Amniotic stem cell (primary cell): ENCODE measurements around the gene ADAD2.
"Not testable (repeated sequence)": the region's sequence is repeated elsewhere in the genome, so short reads cannot be mapped to it uniquely, and the experiment has no call there.

Experiments
- DNase-seq: peaks from one replicate; lab custom pipeline; 2025; lab: John Stamatoyannopoulos, UW

Gene ADAD2

DNA sequence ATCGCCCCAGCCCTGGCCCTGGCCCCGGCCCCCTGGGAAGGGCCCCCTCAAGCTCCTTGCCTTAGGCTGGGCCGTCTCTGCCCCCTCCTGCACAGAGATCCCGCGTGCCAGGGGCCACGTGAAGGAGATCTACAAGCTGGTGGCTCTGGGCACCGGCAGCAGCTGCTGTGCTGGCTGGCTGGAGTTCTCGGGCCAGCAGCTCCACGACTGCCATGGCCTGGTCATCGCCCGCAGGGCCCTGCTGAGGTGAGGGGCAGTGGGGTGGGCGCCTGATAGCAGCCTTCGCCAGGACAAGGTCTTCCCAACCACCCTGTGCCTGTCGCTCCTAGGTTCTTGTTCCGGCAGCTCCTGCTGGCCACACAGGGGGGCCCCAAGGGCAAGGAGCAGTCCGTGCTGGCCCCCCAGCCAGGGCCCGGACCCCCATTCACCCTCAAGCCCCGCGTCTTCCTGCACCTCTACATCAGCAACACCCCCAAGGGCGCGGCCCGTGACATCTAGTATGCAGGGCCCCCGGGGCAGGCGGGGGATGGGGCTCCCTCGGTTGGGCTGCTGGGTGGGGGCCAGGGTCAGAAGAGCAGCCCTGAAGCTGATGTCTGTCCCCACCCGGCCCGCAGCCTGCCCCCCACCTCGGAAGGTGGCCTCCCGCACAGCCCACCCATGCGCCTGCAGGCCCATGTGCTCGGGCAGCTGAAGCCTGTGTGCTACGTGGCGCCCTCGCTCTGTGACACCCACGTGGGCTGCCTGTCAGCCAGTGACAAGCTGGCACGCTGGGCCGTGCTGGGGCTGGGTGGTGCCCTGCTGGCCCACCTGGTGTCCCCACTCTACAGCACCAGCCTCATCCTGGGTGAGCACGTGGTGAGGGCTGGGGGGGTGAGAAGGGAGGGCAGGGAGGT, 4.5 kb downstream of the ADAD2 start:
- no peak for DNase-seq

DNA sequence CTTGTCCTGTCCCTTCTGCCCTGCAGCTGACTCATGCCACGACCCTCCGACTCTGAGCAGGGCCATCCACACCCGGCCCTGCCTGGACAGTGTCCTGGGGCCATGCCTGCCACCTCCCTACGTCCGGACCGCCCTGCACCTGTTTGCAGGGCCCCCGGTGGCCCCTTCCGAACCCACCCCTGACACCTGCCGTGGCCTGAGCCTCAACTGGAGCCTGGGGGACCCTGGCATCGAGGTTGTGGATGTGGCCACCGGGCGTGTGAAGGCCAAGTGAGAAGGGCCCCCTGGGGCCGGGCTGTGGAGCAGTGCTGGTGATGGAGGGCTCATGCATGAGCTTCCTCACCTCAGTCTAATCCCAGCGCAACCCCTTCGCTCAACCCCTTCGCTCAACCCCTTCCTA, 5.1 kb downstream of the ADAD2 start:
- DNase-seq: no peak

DNA sequence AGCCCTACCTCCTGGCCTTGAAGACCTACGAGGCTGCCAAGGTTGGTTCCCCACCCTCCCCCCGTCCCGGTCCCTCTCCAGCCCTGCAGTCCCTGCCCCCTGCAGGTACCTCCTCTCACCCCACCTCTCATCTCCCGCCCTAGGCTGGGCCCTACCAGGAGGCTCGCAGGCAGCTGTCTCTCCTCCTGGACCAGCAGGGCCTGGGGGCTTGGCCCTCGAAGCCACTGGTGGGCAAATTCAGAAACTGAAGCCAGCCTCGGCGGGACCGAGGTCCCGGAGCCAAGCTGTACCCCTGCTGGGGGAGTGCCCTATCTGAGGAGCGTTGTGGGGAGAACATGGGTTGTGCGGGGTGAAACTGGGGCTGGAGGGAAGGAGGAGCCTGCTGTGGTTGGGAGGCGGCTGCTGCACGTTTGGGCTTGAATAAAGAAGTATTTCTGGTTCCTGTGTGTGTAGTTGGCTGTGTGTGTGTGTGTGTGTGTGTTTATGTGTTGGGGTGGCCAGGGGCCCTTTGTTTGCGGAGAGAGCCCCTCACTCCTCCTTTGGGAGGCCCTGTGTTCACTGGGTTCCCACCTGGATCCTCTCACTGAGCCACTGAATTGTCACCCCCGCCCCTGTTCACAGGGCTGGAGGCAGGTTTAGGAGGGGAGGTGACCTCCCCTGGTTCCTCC, 5.9 kb downstream of the ADAD2 start:
- no peak for DNase-seq

DNA sequence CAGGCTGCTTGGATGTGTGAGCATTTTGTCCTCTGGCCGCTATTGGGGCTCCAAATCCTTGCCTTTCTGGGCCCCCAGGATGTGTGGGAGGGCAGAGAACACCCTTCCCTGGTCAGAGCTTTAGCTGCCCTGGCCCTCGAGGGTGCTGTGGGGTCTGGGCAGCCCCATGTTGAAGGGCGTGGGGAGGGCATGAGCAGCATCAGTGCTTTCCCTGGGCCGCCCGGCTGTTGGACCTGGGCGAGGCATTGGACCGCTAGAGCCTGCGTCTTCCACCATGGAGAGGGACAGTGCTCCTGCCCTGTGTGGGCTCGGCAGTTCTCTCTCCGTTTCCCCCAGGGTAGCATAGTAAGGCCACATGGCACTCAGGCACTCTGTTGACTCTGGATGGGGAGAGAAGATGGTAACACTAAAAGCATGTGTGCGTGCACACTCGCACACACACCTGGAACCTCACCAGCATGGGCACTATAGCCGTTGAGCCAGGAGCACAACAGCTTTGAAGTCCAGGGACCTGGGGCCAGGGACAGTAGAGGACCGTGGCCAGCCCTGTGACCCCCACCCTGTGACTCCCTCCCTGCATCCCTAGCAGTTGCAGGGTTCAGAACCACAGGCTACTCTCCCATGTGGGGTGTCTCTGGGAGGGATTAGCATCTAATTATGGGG, 6.6 kb downstream of the ADAD2 start:
- DNase-seq: no peak

DNA sequence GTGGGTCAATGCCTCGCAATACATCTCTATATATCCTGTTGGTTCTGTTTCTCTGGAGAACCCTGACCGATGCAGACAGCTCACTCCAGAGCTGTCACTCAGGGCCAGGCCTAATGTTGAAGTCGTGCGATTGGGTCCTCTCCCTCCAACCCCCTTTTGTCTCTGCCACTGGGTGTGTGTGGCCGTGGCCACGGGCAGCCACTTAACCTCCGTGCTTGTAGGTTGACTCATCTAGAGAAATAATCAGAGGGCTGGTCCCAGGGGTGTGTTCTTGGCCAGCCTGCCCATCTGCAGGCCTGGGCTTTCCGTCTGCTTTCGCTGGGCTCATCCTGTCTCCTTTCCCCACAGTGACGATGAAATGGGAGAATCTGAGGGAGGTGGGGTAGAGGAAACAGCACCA, 7.4 kb downstream of the ADAD2 start:
- no peak for DNase-seq

DNA sequence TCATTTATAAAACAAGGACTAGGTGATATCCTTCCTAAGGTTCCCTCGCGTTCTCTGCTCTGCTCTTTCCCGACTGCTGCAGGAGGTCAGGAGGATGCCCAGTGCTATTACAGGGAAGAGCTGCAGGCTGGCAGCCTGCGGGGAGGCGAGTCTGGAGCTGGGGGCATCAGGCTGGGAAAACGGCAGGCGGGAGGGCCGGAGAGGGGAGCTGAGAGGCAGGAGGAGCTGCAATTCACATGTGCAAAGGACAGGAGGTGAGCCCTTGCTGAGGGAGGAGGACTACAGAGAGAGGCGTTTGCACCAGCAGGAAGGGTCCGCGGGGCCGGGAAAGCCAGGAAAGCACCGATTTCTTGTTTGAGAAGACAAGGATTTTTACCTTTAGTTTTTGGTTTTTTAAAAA, 8.1 kb downstream of the ADAD2 start:
- DNase-seq: no peak

DNA sequence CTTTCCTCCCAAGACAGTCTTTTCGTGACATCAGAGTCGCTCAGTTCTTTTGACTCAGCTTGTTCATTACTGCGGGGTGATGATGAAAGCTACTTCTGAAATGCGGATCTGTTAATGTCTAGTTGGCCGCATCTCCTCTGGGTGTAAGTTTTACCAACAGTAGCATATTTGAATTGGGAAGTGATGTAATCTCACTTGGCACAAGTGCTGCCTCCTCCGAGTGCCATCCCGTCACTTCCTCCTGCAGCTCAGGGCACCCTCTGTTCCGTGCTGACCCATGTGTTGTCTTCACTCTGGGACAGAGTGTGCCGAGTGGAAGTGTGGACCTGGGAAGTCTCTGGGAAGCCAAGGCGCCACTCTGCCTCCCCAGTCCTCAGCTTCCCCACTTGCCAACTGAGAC, 8.9 kb downstream of the ADAD2 start:
- DNase-seq: no peak

DNA sequence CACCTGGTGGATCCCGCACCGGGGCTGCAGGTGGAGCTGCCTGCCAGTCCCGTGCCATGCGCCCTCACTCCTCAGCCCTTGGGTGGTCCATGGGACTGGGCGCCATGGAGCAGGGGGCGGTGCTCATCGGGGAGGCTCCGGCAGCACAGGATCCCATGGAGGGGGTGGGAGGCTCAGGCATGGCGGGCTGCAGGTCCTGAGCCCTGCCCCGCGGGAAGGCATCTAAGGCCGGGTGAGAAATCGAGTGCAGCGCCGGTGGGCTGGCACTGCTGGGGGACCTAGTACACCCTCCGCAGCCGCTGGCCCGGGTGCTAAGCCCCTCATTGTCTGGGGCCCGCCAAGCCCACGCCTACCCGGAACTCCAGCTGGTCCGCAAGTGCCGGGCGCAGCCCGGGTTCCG, 13.6 kb downstream of the ADAD2 start:
- DNase-seq: not testable (repeated sequence)

DNA sequence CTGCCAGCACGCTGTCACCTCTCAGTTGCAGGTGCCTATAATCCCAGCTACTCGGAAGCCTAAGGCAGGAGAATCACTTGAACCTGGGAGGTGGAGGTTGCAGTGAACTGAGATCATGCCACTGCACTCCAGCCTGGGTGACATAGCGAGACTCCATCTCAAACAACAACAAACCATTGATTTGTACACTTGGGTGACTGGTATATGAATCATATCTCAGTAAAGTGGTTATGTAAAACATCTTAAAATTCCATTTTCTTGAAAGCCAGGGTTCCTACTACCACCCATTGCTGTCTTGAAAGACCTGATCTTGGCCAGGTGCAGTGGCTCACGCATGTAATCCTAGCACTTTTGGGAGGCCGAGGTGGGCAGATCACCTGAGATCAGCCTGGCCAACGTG, 14.2 kb downstream of the ADAD2 start:
- not testable (repeated sequence) for DNase-seq

DNA sequence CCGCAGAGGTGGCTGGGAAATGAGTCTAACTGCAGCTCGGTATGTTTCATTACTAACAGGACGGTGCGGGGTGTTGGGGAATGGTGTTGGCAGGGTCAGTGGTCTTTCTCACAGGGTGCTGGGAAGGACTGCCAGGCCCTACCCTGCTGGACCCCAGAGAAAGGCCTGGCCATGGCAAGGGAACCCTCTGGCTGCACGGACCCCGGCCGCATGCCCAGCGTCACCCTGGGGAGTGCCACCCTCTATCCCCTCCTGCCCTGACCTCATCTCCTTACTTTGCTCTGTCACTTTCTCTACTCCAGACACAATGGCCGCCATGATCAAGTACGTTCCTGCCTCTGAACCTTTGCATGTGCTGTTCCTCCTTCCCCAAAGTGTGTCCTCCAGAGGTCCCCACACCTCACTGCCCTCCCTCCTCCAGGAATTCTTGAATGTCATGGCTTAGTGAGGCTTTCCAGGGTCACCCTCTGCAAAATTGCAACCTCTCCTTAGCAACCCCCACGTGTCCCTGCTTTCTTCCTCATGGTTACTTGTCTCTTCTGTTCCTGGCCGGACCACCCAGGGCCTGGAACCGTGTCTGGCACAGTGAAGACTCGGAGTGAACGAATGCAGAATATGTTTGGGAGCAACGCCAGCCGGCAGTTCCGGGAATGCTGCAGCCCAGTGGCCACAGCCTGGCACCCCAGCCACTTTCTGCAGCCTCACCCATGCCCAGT, 15.2 kb downstream of the ADAD2 start:
- no peak for DNase-seq

DNA sequence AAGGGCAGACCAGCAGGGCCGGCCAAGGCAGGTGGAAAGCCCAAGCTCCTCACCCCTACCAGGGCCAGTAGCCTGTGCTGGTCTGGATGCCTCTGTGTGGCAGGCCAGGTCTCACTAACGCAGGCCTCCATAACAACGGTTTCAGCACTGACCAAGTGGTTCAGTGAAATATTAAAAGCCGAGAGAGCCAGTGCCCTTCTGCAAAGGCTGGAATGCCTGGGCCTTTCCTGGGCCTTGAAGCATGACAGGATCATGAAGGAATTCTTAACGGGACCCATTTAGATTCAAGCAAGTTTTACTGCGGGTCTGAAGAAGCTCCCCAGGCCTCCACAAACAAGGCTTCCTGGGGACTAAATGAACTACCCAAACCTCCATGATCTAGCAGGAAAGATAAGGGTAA, 16.3 kb downstream of the ADAD2 start:
- DNase-seq: no peak

DNA sequence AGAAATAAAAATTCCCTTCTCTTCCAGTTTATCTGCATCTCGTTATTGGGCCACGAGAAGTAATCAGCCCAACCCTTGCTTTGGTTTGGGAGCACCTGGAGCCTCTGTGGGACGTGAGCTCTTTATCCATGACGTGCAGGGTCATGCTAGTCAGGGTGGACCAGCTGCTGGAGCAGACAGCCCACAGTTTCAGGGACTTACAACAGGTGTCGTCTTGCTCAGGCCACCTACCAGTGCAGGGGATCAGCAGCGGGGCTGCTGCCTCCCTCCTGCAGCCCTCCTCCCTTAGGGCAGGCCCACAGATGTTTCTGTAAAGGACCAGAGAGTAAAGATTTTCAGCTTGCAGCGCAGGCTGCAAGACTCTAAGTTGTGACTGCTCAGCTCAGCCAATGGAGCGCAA, 16.9 kb downstream of the ADAD2 start:
- DNase-seq: no peak

DNA sequence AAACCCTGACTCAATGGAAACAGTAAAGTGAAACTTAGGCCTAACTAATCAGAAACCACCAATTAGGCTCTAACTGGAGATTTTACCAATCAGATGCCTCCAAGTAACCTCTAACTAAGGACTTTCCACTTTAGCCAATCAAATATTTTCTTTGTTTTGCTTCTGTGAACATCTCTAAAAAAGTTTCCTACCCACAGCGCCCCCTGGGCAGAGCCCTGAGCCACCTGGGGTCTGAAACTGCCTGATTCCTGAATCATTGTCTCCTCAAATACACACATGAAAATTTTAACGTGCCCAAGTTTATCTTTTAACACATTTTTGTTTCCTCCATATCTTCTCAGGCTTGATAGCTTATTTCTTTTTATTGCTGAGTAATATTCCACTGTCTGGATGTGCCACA, 19.0 kb downstream of the ADAD2 start:
- DNase-seq: no peak

DNA sequence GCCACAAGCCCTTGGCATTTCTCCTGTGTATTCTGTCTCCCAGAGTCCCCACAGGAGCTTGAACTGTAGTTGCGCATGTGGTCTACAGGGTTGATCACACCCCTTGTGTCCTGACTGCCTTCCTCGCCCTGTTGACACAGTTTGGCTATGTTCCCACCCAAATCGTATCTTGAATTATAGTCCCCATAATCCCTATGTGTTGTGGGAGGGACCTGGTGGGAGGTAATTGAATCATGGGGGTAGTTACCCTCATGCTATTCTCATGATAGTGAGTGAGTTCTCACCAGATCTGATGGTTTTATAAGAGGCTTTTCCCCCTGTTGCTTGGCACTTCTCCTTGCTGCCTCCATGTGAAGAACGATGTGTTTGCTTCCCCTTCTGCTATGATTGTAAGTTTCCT, 21.2 kb downstream of the ADAD2 start:
- DNase-seq: no peak

DNA sequence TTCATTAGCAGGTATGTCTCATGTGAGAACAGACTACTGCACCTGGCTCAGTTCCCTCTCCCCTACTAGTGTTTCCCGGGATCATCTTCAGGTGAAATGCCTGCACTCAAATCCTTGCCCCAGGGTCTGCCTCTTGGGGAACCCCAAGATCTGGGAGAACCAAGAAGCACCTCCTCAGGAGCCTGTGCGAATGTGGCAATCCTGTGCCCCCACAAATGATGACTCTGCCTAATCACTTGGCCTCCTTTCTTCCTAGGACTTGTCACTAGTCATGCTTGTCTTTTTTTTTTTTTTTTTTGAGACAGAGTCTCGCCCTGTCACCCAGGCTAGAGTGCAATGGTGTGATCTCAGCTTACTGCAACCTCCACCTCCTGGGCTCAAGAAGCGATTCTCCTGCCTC, 21.7 kb downstream of the ADAD2 start:
- no peak for DNase-seq

DNA sequence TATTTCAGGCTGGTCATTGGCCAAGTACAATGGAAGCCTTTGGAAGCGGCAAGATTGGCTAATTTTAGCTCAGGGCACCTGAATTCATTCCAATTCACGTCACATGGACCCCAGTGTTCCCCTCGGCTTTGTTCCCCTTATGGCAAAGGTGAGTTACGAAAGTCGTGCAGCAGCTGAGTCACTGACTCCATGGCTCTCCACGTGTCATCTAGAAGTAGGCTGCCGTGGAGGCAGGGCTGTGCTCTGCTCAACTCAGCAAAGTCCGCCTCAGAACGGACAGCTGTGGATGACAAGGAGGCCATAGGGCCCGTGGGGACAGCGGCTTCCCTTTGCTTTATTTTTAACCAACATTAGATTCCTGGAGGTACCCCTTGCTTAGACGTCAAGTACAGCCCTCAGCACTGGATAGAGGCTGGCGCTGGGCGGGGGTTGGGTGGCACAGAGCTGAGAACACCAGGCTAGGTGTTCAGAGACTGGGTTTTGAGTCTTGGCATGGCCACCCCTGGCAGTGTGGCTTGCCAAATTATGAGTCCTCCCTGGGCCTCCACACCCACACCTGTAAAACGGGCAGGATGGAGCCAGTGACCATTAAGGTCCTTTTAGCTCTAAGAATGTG, 23.6 kb downstream of the ADAD2 start:
- no peak for DNase-seq

DNA sequence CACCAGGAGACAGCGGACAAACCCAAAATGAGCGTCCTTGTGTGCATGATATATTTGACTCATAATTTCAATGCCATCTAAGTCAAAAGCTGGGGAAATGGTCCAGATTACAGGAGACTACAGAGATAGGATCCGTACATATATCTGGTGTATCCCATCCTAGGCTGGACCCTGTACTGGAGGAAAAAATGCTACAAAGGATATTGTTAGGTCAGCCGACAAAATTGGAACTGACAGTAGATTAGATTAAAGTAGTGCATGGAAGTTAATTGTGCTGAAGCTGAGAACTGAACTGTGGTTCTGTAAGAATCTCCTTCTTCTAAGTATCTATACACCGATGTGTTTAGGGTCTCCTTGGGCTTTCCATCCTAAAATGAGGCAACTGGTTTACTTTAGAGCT, 24.6 kb downstream of the ADAD2 start:
- DNase-seq: no peak

DNA sequence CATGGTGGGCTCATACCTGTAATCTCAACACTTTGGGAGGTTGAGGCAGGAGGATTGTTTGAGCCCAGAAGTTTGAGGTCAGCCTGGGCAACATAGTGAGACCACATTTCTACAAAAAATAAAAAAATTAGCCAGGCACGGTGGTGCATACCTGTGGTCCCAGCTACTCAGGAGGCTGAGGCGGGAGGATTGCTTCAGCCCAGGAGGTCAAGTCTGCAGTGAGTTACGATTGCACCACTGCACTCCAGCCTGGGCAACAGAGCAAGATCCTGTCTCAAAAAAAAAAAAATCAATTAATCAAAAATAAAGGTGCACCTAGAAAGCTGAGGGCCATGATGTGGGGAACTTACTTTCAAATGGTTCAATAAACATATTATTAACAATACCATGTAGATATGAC, 25.2 kb downstream of the ADAD2 start:
- DNase-seq: not testable (repeated sequence)

DNA sequence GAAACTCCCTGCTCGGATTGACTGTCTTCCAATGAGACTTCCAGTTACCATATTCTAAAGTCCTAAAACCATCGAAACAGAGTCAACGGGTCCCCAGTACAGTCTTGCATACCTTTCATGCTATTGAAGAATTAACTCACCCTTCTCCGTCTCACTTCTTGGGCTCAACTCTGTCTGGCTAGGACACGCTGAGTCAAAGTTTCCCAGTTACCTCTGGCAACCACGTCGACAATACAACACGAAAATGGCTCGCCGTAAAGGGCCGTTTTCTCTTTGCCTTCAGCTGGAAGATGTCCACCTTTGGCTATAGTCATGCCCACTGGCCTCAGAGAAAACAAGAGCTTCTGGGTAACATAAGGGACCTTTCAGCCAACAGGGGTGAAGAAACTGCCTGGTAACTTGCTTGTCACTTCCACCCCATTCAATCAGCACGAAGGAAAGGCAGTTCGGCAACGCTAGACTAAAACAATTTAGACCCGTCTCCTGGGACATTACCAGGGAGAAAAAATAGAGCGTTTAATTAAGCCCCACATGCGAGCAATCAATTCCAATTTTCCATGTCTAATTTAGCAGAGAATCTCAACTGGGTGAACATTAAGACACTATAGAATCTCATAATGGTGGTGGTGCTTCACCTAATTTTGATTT, 27.3 kb downstream of the ADAD2 start:
- DNase-seq: no peak

DNA sequence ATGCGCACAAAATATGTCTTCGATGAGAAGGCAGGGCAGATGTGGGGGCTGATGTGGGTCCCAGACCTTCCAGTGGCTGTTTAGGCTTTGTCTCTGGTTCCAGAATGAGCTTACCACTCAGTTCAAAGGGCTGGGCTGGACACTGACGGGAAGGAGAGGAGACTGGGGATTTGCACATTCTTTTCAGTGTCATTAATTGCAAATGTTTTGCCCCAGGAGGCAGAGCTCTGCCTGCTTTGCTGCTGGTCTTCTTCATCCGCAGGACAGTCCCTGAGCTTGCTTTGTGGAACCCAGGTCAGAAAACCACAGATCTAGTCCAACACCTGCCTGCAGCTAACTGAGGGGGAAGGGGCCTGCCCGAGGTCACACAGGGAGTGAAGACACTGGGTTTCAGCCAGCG, 28.0 kb downstream of the ADAD2 start:
- no peak for DNase-seq

DNA sequence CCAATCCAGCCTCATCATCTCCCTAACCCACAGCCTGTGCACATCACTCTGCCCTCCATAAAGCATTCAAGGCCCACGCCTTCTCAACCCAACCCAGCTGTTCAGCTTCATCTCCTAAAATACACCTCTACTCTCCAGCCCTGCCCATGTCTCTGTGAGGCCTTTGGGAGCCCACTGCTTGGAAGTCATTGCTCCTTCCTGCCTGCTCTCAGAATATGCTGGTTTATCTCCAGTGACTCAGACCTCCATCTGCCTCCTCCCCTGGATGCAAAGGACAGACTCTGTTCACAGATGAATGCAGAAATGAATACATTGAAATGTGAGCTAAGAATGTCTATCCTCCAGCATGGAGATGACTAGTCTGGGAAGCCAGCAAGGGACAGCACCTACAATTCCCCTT, 29.9 kb downstream of the ADAD2 start:
- DNase-seq: peak; percentile 4

DNA sequence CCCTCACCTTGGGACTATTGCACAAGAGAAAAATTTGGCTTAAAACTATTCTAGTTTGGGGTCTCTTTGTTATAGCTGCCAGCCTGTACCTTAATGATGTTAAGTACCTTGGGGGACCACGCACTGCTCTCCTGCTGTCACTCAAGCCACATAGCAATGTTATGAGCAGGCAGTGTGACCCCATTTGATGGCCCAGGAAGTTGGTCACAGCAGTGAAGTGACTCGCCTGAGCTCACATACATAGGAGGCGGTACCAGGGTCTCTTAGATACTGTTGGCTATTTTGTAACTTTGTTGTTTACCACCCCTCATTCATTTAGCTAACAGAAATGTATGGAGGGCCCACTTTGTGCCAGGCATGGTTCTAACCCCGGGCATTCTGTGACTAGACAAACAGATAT, 32.5 kb downstream of the ADAD2 start:
- no peak for DNase-seq
